ENCODE results near the gene ANKRD53. TPM values are rescaled to one million over a fixed set of nuclear protein-coding genes. Genes with fewer than 3 reads are reported as not detected.

Gene ANKRD53
- total RNA-seq, 4 donors from 2014 or later = 2.9 to 5.5 TPM; not detected in 2

- 93% methylated on average over 3 of the region's 3 CpGs for WGBS
- peaks cover 28% of the 10 kb centered on the region for H3K4me1 ChIP-seq
- no peak overlapping the region for H3K4me3 ChIP-seq
- H3K27ac ChIP-seq = no peak overlapping the region
- TF ChIP-seq POLR2A (IDR thresholded peaks at IDR 0.05) (no peak), POLR2AphosphoS5 (IDR thresholded peaks at IDR 0.05) (no peak)
- DNase-seq (ENCODE audit: low spot score in 2 of 2) = peak in 1 of 2 donors; percentile 34
- no peaks in the 10 kb centered on the region for H3K36me3 ChIP-seq
- no peaks in the 10 kb centered on the region for H3K27me3 ChIP-seq
- no peaks in the 10 kb centered on the region for H3K9me3 ChIP-seq
Observed at GRCh38 chr2:70974592-70974991, 3.8 kb upstream of the ANKRD53 start.

- Histone ChIP-seq H3K4me1 (peaks cover 28% of the 10 kb centered on the region), H3K9me3 (no peaks in the 10 kb centered on the region), H3K27ac (no peak overlapping the region), H3K27me3 (no peaks in the 10 kb centered on the region), H3K36me3 (no peaks in the 10 kb centered on the region), H3K4me3 (no peak overlapping the region)
- 86% methylated on average over 2 of the region's 2 CpGs for WGBS
- TF ChIP-seq EP300 (IDR thresholded peaks at IDR 0.05) = no peak
- DNase-seq (ENCODE audit: low spot score in 2 of 2) = no peak
Observed at GRCh38 chr2:70975237-70975636, 3.2 kb upstream of the ANKRD53 start.

GRCh38 chr2:70977605-70978205, 725 bp upstream of the ANKRD53 start:
- Histone ChIP-seq H3K4me3 (peak overlapping the region; percentile 70), H3K36me3 (peaks cover under 1% of the 10 kb centered on the region), H3K9me3 (no peaks in the 10 kb centered on the region), H3K27ac (peak overlapping the region; percentile 78), H3K27me3 (no peaks in the 10 kb centered on the region), H3K4me1 (peaks cover 28% of the 10 kb centered on the region)
- 18% methylated on average over 14 of the region's 14 CpGs for WGBS
- DNase-seq (ENCODE audit: low spot score in 2 of 2) = peak in 1 of 2 donors; percentile 81
- TF ChIP-seq POLR2AphosphoS5 (IDR thresholded peaks at IDR 0.05) = peak in 2 of 3 donors; percentile 15 to 78
- TF ChIP-seq EP300 (IDR thresholded peaks at IDR 0.05) = no peak

GRCh38 chr2:70979180-70979488, 704 bp downstream of the ANKRD53 start:
- TF ChIP-seq POLR2A (IDR thresholded peaks at IDR 0.05) (no peak), POLR2AphosphoS5 (IDR thresholded peaks at IDR 0.05) (no peak), EP300 (IDR thresholded peaks at IDR 0.05) (no peak), CTCF (IDR thresholded peaks at IDR 0.05) (no peak)
- 80% methylated on average over 7 of the region's 19 CpGs for WGBS
- Histone ChIP-seq H3K9me3 (no peaks in the 10 kb centered on the region), H3K4me3 (peak overlapping the region; percentile 70), H3K4me1 (peaks cover 28% of the 10 kb centered on the region), H3K27me3 (no peaks in the 10 kb centered on the region), H3K27ac (peak overlapping the region; percentile 78), H3K36me3 (peaks cover 8% of the 10 kb centered on the region)
- no peak for DNase-seq (ENCODE audit: low spot score in 2 of 2)

- peak; percentile 58 to 72 for DNase-seq (ENCODE audit: low spot score in 2 of 2)
- TF ChIP-seq POLR2A (IDR thresholded peaks at IDR 0.05) = no peak
- TF ChIP-seq EP300 (IDR thresholded peaks at IDR 0.05) = no peak
- TF ChIP-seq POLR2AphosphoS5 (IDR thresholded peaks at IDR 0.05) = no peak
- TF ChIP-seq CTCF (IDR thresholded peaks at IDR 0.05) = no peak
- H3K4me1 ChIP-seq = peaks cover 29% of the 10 kb centered on the region
- no peaks in the 10 kb centered on the region for H3K27me3 ChIP-seq
- H3K27ac ChIP-seq = no peak overlapping the region
- H3K36me3 ChIP-seq = peaks cover 9% of the 10 kb centered on the region
- H3K9me3 ChIP-seq = no peaks in the 10 kb centered on the region
- no peak overlapping the region for H3K4me3 ChIP-seq
- 85% methylated on average over 9 of the region's 9 CpGs for WGBS
Observed at GRCh38 chr2:70979626-70980025, 1.2 kb downstream of the ANKRD53 start.

GRCh38 chr2:70981421-70981820, 3.0 kb downstream of the ANKRD53 start:
- Histone ChIP-seq H3K27me3 (no peaks in the 10 kb centered on the region), H3K27ac (no peak overlapping the region), H3K4me1 (peaks cover 39% of the 10 kb centered on the region), H3K4me3 (no peak overlapping the region), H3K36me3 (peaks cover 22% of the 10 kb centered on the region), H3K9me3 (no peaks in the 10 kb centered on the region)
- DNase-seq (ENCODE audit: low spot score in 2 of 2) = peak in 1 of 2 donors; percentile 20
- TF ChIP-seq CTCF (IDR thresholded peaks at IDR 0.05) = no peak
- no peak for TF ChIP-seq EP300 (IDR thresholded peaks at IDR 0.05)
- no peak for TF ChIP-seq POLR2AphosphoS5 (IDR thresholded peaks at IDR 0.05)
- TF ChIP-seq POLR2A (IDR thresholded peaks at IDR 0.05) = no peak
- 85% methylated on average over 2 of the region's 2 CpGs for WGBS
